ENCODE measurements around the gene TMED8. TPM values are rescaled to one million over a fixed set of nuclear protein-coding genes. Genes with fewer than 3 reads are reported as not detected.

TMED8 gene
- total and polyA plus RNA-seq, 10 of the 15 experiments (the other 5 are each of a cell fraction or from before 2014, with no cell fraction given) = 7.3 to 39.1 (median 26.1) TPM

DNA sequence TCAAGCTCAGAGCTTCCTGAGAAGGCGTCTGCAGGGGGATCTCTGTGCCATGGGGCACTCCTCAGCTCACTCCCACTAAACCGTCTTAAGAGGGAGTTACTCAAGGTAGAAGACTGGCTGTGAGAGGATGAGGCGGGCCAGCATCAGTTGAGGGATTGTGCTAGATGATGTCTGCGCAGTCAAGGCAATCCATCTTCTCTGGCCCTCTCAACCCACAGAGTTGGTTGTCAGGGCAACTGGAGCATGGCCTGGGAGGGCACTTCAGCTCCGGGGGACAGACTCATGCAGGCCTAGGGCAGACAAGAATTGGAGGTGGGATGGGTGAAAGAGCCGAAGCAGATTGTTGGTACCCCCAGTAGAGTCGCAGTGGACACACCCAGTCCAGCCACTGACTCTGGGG, 47.0 kb downstream of the TMED8 start:
- no peak for FAIRE-seq
- Histone ChIP-seq H3K79me2 (ENCODE audit: control insufficient read depth, insufficient read depth, low read length) (no peaks in the 10 kb centered on the region), H3K4me2 (ENCODE audit: control insufficient read depth, insufficient read depth) (no peak overlapping the region), H3K4me3 (no peak overlapping the region), H3K9me3 (replicated peaks; ENCODE audit: control insufficient read depth, insufficient read depth, low read length) (no peaks in the 10 kb centered on the region), H3K36me3 (ENCODE audit: control insufficient read depth in 2 of 2, insufficient read depth in 2 of 2, low read length in 1 of 2) (no peaks in the 10 kb centered on the region; a peak in 1 of 4 replicates), H3K27ac (ENCODE audit: control insufficient read depth, insufficient read depth) (no peak overlapping the region), H3K4me1 (ENCODE audit: control insufficient read depth, insufficient read depth, low read length) (no peaks in the 10 kb centered on the region), H3K9ac (ENCODE audit: control insufficient read depth, insufficient read depth, low read length) (no peak overlapping the region), H4K20me1 (ENCODE audit: control insufficient read depth, insufficient read depth) (no peaks in the 10 kb centered on the region), H3K27me3 (replicated peaks in 1 of 2; ENCODE audit: control insufficient read depth in 2 of 2, insufficient read depth in 2 of 2, low read length in 1 of 2) (no peaks in the 10 kb centered on the region), H2AFZ (ENCODE audit: control insufficient read depth, low read depth, low read length) (no peak overlapping the region)
- TF ChIP-seq FOS (IDR thresholded peaks at IDR 0.05; ENCODE audit: borderline replicate concordance, extremely low read depth, insufficient read length) (no peak), TCF3 (IDR thresholded peaks at IDR 0.05; ENCODE audit: borderline replicate concordance, insufficient read depth, low read depth, low read length) (no peak), NFYA (IDR thresholded peaks at IDR 0.05; ENCODE audit: borderline replicate concordance, low read depth, low read length) (no peak), TAF1 (IDR thresholded peaks at IDR 0.05; ENCODE audit: borderline replicate concordance, low read depth, low read length) (no peak), PML (IDR thresholded peaks at IDR 0.05; ENCODE audit: low read length) (no peak), KAT2A (conservative IDR thresholded peaks at IDR 0.05; ENCODE audit: control insufficient read depth, low read depth, low read length) (no peak)
- TF ChIP-seq, protein P1, sequence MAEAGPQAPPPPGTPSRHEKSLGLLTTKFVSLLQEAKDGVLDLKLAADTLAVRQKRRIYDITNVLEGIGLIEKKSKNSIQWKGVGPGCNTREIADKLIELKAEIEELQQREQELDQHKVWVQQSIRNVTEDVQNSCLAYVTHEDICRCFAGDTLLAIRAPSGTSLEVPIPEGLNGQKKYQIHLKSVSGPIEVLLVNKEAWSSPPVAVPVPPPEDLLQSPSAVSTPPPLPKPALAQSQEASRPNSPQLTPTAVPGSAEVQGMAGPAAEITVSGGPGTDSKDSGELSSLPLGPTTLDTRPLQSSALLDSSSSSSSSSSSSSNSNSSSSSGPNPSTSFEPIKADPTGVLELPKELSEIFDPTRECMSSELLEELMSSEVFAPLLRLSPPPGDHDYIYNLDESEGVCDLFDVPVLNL (IDR thresholded peaks at IDR 0.05; ENCODE audit: low read depth, low read length) = no peak
- SMC1A ChIA-PET (ENCODE audit: uncharacterized antibody, unreplicated experiment) = no interaction called here
- no peak for ATAC-seq
- 82% methylated on average over 7 of the region's 7 CpGs for WGBS (ENCODE audit: insufficient coverage, insufficient replicate concordance, low lambda C conversion rate, missing lambda C conversion rate)
- no peak for DNase-seq (ENCODE audit: low read depth, low spot score)
- no TSS peak for BruUV-seq (replicated peaks)
- POLR2A ChIA-PET = interaction anchor here (0.8 kb wide), 1 partner anchor 9 kb away, joined by 3 read pairs; the partner anchor contains the start of genes GSTZ1 and POMT2
- RAD21 ChIA-PET (ENCODE audit: unreplicated experiment) = interaction anchor here (0.8 to 1.1 kb wide), 2 partner anchors 9 to 23 kb away, joined by 3 read pairs; partner anchors contain the start of genes GSTZ1 and POMT2
- in situ Hi-C loops (cut with MboI) = no loop called here
- CTCF ChIA-PET = interaction anchor here (0.9 to 4.9 kb wide), 2 partner anchors 14 to 109 kb away, joined by 3 to 22 read pairs; no protein-coding TSS in a partner anchor
- intact Hi-C loops (cut with micrococcal nuclease; ENCODE audit: unreplicated experiment) = no loop called here
